OCI-M2 (cell line): ENCODE results near the gene DESI2.
A peak's percentile ranks its signal among the peaks of the same experiment; 100 is the strongest.
"Not testable (repeated sequence)": the region's sequence is repeated elsewhere in the genome, so short reads cannot be mapped to it uniquely, and the experiment has no call there.

Source experiments
- DNase-seq: peaks from one replicate; lab custom pipeline; 2025; ENCODE audit not compliant: unreplicated experiment; lab: John Stamatoyannopoulos, UW

The DESI2 gene

GRCh38 chr1:244654108-244655038 lies 1.4 kb downstream of the DESI2 start:
- DNase-seq: no peak

GRCh38 chr1:244655186-244655585 lies 2.3 kb downstream of the DESI2 start:
- DNase-seq: no peak

- no peak for DNase-seq
These were observed 4.5 kb downstream of the DESI2 start for GRCh38 chr1:244657421-244657820.

- no peak for DNase-seq
These were observed 6.8 kb downstream of the DESI2 start for GRCh38 chr1:244659694-244660093.

- DNase-seq: no peak
These were observed 7.7 kb downstream of the DESI2 start for GRCh38 chr1:244660595-244660994.

GRCh38 chr1:244661569-244662312 lies 8.8 kb downstream of the DESI2 start:
- not testable (repeated sequence) for DNase-seq

- no peak for DNase-seq
These were observed 9.7 kb downstream of the DESI2 start for GRCh38 chr1:244662599-244662998.

- DNase-seq: no peak
These were observed 11.4 kb downstream of the DESI2 start for GRCh38 chr1:244664353-244664752.

- DNase-seq: peak; percentile 59
These were observed 12.9 kb downstream of the DESI2 start for GRCh38 chr1:244665771-244666217.

GRCh38 chr1:244666672-244667418 lies 13.9 kb downstream of the DESI2 start:
- not testable (repeated sequence) for DNase-seq

GRCh38 chr1:244667797-244668196 lies 14.9 kb downstream of the DESI2 start:
- no peak for DNase-seq

- DNase-seq: no peak
These were observed 20.2 kb downstream of the DESI2 start for GRCh38 chr1:244672946-244673682.

GRCh38 chr1:244674446-244674845 lies 21.5 kb downstream of the DESI2 start:
- DNase-seq: no peak

GRCh38 chr1:244675167-244675566 lies 22.2 kb downstream of the DESI2 start:
- no peak for DNase-seq

- no peak for DNase-seq
These were observed 25.8 kb downstream of the DESI2 start for GRCh38 chr1:244678697-244679096.

GRCh38 chr1:244680667-244681066 lies 27.7 kb downstream of the DESI2 start:
- DNase-seq: no peak

GRCh38 chr1:244682087-244682486 lies 29.2 kb downstream of the DESI2 start:
- DNase-seq: not testable (repeated sequence)

GRCh38 chr1:244695937-244696336 lies 43.0 kb downstream of the DESI2 start:
- no peak for DNase-seq

GRCh38 chr1:244699741-244700140 lies 46.8 kb downstream of the DESI2 start:
- DNase-seq: no peak

GRCh38 chr1:244700808-244701207 lies 47.9 kb downstream of the DESI2 start:
- DNase-seq: no peak

GRCh38 chr1:244702620-244703019 lies 49.7 kb downstream of the DESI2 start:
- DNase-seq: no peak
